Prostate gland (tissue), 2 donors: ENCODE results near the gene DACH1.

Experiments used
- CTCF ChIP-seq, 4 experiments: fragments of 200-600 bp in 2 of 4; fragments of 450-650 bp in 2 of 4; sonication (generic) in 2 of 4; IDR thresholded peaks; 1 replicate in 3 of 4; 2 replicates in 1 of 4; pipeline ENCODE4 v1.5.1; 2016 to 2019; ENCODE audit warnings: antibody characterized with exemption in 4 of 4, mild to moderate bottlenecking in 2 of 4, moderate library complexity in 2 of 4
- POLR2A ChIP-seq: fragments of 450-650 bp; IDR thresholded peaks from one replicate; pipeline ENCODE4 v1.6.1; 2016; ENCODE audit warnings: antibody characterized with exemption, mild to moderate bottlenecking
- POLR2AphosphoS5 ChIP-seq: sonication (generic); formaldehyde crosslinking; IDR thresholded peaks from one replicate; pipeline ENCODE4 v1.6.1; 2017; ENCODE audit warnings: antibody characterized with exemption

DNA sequence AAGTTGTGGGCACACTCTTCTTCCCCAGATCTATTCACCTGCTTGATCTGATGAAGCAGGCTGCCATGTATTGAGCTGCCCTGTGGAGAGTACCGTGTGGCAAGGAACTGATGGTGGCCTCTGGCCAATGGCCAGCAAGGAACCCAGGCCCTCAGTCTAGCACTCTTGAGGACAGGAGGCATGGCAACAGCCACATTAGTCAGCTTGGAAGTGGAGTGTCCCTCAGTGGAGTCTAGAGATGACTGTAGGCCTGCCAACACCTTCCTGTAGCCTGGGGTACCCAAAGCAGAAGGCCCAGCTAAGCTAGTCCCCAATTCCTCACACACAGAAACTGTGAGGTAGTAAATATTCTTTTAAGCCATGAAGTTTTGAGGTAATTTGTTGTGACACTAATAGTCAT is 412.5 kb downstream of the DACH1 start:
- TF ChIP-seq CTCF (IDR thresholded peaks at IDR 0.05) (no peak), POLR2A (no peak), POLR2AphosphoS5 (no peak)
